NCI-H1436 treated with DMSO at 0.1 percent for 48 hours (cell line): ENCODE data around the gene GRHL3.

ENCODE experiments used
- DNase-seq: peaks from one replicate; lab custom pipeline; 2025; lab: John Stamatoyannopoulos, UW

Gene GRHL3

GRCh38 chr1:24343412-24344089 is 24.4 kb downstream of the GRHL3 start:
- DNase-seq, result no peak

- DNase-seq, result no peak
Measured at GRCh38 chr1:24344090-24344742, 25.1 kb downstream of the GRHL3 start.

- DNase-seq, result no peak
Measured at GRCh38 chr1:24345334-24345733, 26.2 kb downstream of the GRHL3 start.

GRCh38 chr1:24347159-24347934 is 28.2 kb downstream of the GRHL3 start:
- DNase-seq, result no peak

- DNase-seq, result no peak
Measured at GRCh38 chr1:24348196-24348595, 29.0 kb downstream of the GRHL3 start.

DNA sequence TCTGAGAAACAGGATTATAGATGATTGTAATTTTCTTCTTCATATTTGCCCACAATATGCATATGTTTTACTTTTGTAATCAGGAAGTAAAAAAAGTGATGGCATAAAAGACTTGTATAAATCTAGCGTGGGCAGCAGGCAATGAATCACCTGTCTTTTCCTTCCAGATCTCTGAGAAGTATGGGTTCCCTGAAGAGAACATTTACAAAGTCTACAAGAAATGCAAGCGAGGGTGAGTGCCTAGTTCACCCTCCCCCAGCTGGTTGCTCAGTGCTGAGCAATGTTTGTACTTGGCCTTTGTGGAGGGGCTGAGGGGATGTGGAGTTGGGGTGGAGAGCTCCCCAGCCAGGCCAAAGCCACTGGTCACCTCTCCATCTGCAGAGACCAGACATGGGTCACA is 30.7 kb downstream of the GRHL3 start:
- no peak for DNase-seq

GRCh38 chr1:24351247-24351646 is 32.1 kb downstream of the GRHL3 start:
- no peak for DNase-seq

DNA sequence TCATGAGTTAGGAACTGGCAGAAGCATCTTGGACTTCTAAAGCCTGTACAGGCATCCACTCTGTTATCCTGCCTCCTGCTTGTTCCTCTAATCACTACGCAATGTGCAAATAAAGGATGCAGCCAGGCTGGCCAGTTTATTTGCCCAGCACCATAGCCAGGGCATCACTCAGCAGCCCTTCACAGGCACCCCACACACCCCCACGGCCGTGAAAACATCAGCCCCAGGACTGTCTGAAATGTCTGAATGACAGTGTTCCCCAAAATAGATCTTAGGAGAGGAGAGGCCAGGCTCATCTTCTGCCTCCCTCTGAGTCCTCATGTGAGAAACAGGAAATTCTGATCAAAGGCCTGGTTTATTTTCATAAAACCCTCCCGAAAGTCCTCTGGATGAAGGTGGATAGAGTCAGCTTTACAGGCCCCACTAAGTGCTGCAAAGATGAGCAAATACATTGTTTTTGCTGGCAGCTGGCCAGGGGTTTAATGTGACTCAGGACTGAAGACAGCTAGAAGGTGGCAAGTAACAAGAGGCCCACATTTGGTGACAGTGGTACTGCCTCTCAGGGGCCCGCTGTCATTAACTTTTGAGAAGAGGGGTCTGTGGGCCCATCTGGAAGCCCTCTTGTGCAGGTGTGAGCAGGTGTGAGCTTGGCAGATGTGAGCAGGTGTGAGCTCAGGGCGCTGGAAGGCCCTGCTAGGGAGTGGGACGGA is 32.9 kb downstream of the GRHL3 start:
- no peak for DNase-seq

DNA sequence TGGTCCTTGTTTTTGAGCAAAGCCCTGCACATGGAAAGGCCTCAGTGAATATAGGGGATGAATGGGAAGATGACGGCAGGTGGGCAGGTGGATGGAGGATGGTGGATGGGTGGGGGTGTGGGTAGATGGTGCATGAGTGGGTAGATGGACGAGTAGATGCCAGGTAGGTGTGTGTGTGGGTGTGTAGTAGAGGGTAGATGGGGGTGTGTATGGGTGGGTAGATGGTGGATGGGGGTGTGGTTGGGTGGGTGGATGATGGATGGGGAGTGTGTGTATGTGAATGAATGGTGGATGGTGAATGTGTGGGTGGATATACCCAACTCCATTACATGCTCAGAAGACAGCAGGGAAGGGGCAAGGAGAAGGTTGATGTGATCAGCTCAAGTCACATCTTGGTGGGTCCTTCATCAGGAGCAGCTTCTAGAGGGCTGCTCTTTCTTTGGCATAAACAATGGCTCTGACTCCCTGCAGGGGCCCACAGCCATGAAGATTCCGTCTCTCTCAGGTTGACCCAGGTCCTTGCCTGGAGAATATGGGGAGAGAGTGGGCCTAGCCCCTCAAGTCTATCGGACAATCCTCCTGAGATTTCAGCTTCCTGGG is 34.2 kb downstream of the GRHL3 start:
- DNase-seq, result no peak

- no peak for DNase-seq
Measured at GRCh38 chr1:24355466-24355865, 36.3 kb downstream of the GRHL3 start.

DNA sequence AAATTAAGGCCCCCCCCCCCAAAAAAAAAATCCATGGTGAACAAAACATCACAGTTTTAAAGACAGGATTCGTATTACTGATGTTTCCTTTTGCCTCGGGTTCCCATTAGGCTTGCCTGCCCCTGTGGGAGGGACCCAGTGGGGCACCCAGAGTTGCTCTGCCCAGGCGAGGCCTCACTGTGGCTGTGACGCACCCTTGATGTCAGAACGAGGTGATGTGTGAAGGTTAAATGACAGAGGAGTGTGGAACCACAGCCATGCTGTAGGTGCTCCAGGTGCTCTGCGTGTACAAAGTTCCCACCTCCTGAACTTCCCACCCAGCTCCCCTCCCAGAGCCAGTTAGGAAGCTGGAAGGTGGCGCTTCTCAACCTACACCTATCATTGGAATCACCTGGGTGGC is 37.9 kb downstream of the GRHL3 start:
- DNase-seq, result no peak

DNA sequence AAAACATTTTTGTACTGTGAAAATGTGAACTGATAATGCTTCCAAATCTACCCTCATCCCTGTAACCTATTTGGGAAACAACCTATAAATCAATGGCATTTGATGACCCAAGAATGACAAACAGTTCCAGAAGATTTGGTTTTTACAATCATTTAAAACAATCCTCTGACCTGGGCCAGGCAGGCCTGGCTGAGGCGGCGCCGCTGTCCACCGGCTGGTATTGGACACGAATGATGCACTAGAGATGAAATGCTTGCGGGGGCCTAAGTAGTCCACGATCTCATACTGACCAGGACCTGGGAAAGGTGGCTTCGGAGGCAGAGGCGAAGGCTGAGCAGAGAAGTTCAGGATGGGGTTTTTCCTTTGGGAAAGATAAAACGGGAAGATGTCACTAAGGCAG is 41.5 kb downstream of the GRHL3 start:
- DNase-seq, result no peak

- DNase-seq, result no peak
Measured at GRCh38 chr1:24361811-24362210, 42.7 kb downstream of the GRHL3 start.

DNA sequence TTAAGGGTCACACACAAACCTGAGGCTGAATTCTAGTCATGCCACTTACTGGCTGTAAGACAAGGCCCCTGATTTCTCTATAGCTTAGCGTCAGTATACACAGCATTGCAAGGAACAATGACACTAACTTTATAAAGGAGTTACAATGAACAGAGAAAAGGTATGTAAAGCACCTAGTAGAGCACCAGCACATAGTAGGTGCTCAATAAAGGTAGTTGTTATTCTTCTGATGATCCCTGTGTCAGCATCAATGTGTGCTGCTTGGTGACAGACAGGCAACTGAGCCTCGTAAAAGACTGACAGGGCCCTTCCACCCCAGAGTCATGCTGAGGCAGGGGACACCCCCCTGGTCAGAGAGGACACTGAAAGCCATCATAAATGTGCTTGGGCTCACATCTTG is 43.2 kb downstream of the GRHL3 start:
- no peak for DNase-seq

GRCh38 chr1:24362982-24363614 is 43.9 kb downstream of the GRHL3 start:
- DNase-seq, result no peak

- no peak for DNase-seq
Measured at GRCh38 chr1:24363994-24364393, 44.8 kb downstream of the GRHL3 start.

GRCh38 chr1:24364605-24364974 is 45.4 kb downstream of the GRHL3 start:
- DNase-seq, result no peak

DNA sequence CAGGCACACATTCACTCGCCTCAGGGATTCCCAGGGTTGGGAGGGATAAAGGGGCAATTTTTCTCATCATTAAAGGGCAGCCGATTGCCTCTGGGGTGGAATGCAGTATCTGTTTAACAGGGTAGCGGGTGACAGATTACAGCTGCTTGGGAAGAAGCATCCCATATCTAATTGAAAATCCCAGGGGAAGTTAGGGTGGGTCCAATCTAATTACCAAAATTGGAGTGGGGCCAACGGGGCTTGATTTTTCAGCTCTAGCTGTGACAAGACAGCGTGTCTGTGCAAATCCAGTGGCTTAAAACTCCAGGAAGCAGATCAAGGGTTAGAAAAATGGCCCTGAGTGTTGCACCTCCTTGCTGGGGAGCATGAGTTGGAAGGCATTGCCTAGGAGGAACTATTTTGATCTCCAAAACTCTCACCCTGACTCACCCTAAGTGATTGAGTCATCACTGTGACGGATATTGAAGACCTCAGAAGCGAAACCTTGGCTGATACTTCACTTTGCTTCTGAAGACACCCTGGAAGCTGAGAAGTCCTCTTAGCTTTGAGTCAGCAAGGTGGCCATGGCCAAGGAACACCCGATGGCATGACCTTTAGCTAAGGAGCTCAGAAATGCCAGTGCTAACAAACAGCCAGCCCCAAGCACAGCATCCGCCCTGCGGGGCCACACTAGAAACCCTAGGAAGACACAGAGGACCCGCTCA is 46.0 kb downstream of the GRHL3 start:
- no peak for DNase-seq

GRCh38 chr1:24366707-24367106 is 47.5 kb downstream of the GRHL3 start:
- no peak for DNase-seq

- DNase-seq, result no peak
Measured at GRCh38 chr1:24369199-24369598, 50.0 kb downstream of the GRHL3 start.

DNA sequence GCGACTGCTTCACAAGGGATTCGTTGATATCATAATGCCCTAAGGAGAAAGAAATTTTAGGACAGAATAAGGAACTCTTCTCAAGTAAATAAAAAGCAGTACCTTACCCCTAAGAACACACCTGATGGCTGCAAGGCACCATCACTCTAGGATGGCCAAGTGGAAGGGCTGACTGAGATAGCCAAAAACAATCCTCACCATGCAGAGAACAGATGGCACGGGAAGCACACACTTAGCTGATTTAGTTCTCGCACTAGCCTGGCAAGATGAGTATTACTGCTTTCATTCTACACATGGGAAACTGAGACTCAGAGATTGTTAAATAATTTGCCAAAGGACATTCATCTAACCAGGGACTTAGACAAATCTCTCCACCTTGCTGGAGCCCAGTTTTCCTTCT is 50.6 kb downstream of the GRHL3 start:
- no peak for DNase-seq
